Measurements from ENCODE around the gene SCARB1.
A peak's percentile ranks its signal among the peaks of the same experiment; 100 is the strongest.

SCARB1 gene

GRCh38 chr12:124847113-124848074 lies 16.3 kb downstream of the SCARB1 start:
- no peak overlapping the region for H2AK5ac ChIP-seq (ENCODE audit: low read length)
- H4K8ac ChIP-seq (ENCODE audit: low read depth, low read length) = no peak overlapping the region
- no peak overlapping the region for H3K4ac ChIP-seq (ENCODE audit: low read depth, low read length)
- H3K27ac ChIP-seq (ENCODE audit: low read depth, low read length) = no peak overlapping the region
- H2BK5ac ChIP-seq (ENCODE audit: low read length) = no peak overlapping the region
- no peak overlapping the region for H3K4me2 ChIP-seq (ENCODE audit: low read length)
- H3K79me2 ChIP-seq (ENCODE audit: control insufficient read depth, insufficient read depth, low read length) = peaks cover 3% of the 10 kb centered on the region
- H3K23ac ChIP-seq (ENCODE audit: low read length) = no peak overlapping the region
- H3K27me3 ChIP-seq (ENCODE audit: insufficient read depth, low read length, poor library complexity) = no peaks in the 10 kb centered on the region
- no peak overlapping the region for H2BK120ac ChIP-seq (ENCODE audit: low read depth, low read length)
- no peak overlapping the region for H3K4me3 ChIP-seq (ENCODE audit: low read length)
- H3K4me1 ChIP-seq (ENCODE audit: control insufficient read depth, low read depth, low read length) = no peaks in the 10 kb centered on the region
- WGBS (ENCODE audit: extremely low coverage, insufficient coverage, low lambda C conversion rate) = no CpG with 5 or more reads among the region's 12 CpGs
- H3K18ac ChIP-seq (ENCODE audit: low read length) = no peak overlapping the region
- no peak overlapping the region for H4K5ac ChIP-seq (ENCODE audit: low read length)
- H3K36me3 ChIP-seq (ENCODE audit: control insufficient read depth, insufficient read depth, low read length) = peaks cover 2% of the 10 kb centered on the region
- H2BK15ac ChIP-seq (replicated peaks; ENCODE audit: low read depth) = no peak overlapping the region
- peaks cover 13% of the 10 kb centered on the region for H3K79me1 ChIP-seq (ENCODE audit: low read length)
- no peak overlapping the region for H3K9ac ChIP-seq (ENCODE audit: low read length)
- DNase-seq = no peak
- no peak overlapping the region for H3K56ac ChIP-seq (ENCODE audit: low read length)

GRCh38 chr12:124844411-124845397 lies 19.0 kb downstream of the SCARB1 start:
- WGBS (ENCODE audit: extremely low coverage, insufficient coverage, low lambda C conversion rate) = no CpG with 5 or more reads among the region's 37 CpGs
- Histone ChIP-seq H3K56ac (ENCODE audit: low read length) (no peak overlapping the region), H3K27me3 (ENCODE audit: insufficient read depth, low read length, poor library complexity) (no peaks in the 10 kb centered on the region), H2BK120ac (ENCODE audit: low read depth, low read length) (no peak overlapping the region), H3K4me3 (ENCODE audit: low read length) (no peak overlapping the region), H2BK15ac (replicated peaks; ENCODE audit: low read depth) (no peak overlapping the region), H3K9ac (ENCODE audit: low read length) (no peak overlapping the region), H3K36me3 (ENCODE audit: control insufficient read depth, insufficient read depth, low read length) (no peaks in the 10 kb centered on the region), H4K5ac (ENCODE audit: low read length) (no peak overlapping the region), H2AK5ac (ENCODE audit: low read length) (no peak overlapping the region), H2BK5ac (ENCODE audit: low read length) (no peak overlapping the region), H4K8ac (ENCODE audit: low read depth, low read length) (no peak overlapping the region), H3K18ac (ENCODE audit: low read length) (no peak overlapping the region), H3K23ac (ENCODE audit: low read length) (no peak overlapping the region), H3K27ac (ENCODE audit: low read depth, low read length) (no peak overlapping the region), H3K4me1 (ENCODE audit: control insufficient read depth, low read depth, low read length) (peaks cover 3% of the 10 kb centered on the region), H3K4me2 (ENCODE audit: low read length) (no peak overlapping the region), H3K79me2 (ENCODE audit: control insufficient read depth, insufficient read depth, low read length) (peaks cover 3% of the 10 kb centered on the region), H3K79me1 (ENCODE audit: low read length) (peaks cover 16% of the 10 kb centered on the region), H3K4ac (ENCODE audit: low read depth, low read length) (no peak overlapping the region)
- no peak for DNase-seq

GRCh38 chr12:124842800-124843510 lies 20.7 kb downstream of the SCARB1 start:
- Histone ChIP-seq H3K4me1 (ENCODE audit: control insufficient read depth, low read depth, low read length) (peaks cover 3% of the 10 kb centered on the region), H3K4me2 (ENCODE audit: low read length) (no peak overlapping the region), H4K5ac (ENCODE audit: low read length) (no peak overlapping the region), H2AK5ac (ENCODE audit: low read length) (no peak overlapping the region), H3K23ac (ENCODE audit: low read length) (no peak overlapping the region), H2BK5ac (ENCODE audit: low read length) (no peak overlapping the region), H3K4me3 (ENCODE audit: low read length) (no peak overlapping the region), H3K36me3 (ENCODE audit: control insufficient read depth, insufficient read depth, low read length) (no peaks in the 10 kb centered on the region), H3K9ac (ENCODE audit: low read length) (no peak overlapping the region), H4K8ac (ENCODE audit: low read depth, low read length) (no peak overlapping the region), H2BK120ac (ENCODE audit: low read depth, low read length) (no peak overlapping the region), H2BK15ac (replicated peaks; ENCODE audit: low read depth) (no peak overlapping the region), H3K27ac (ENCODE audit: low read depth, low read length) (no peak overlapping the region), H3K79me2 (ENCODE audit: control insufficient read depth, insufficient read depth, low read length) (peaks cover 3% of the 10 kb centered on the region), H3K27me3 (ENCODE audit: insufficient read depth, low read length, poor library complexity) (no peaks in the 10 kb centered on the region), H3K4ac (ENCODE audit: low read depth, low read length) (no peak overlapping the region), H3K79me1 (ENCODE audit: low read length) (peaks cover 16% of the 10 kb centered on the region), H3K18ac (ENCODE audit: low read length) (no peak overlapping the region), H3K56ac (ENCODE audit: low read length) (peak overlapping the region; percentile 0)
- WGBS (ENCODE audit: extremely low coverage, insufficient coverage, low lambda C conversion rate) = no CpG with 5 or more reads among the region's 16 CpGs
- no peak for DNase-seq

- WGBS (ENCODE audit: extremely low coverage, insufficient coverage, low lambda C conversion rate) = no CpG with 5 or more reads among the region's 14 CpGs
- no peak overlapping the region for H3K4me3 ChIP-seq (ENCODE audit: low read length)
- no peak overlapping the region for H4K5ac ChIP-seq (ENCODE audit: low read length)
These were observed 21.5 kb downstream of the SCARB1 start for GRCh38 chr12:124842073-124842749.

GRCh38 chr12:124841558-124841945 lies 22.1 kb downstream of the SCARB1 start:
- Histone ChIP-seq H3K79me1 (ENCODE audit: low read length) (peaks cover 13% of the 10 kb centered on the region), H3K27me3 (ENCODE audit: insufficient read depth, low read length, poor library complexity) (no peaks in the 10 kb centered on the region), H3K79me2 (ENCODE audit: control insufficient read depth, insufficient read depth, low read length) (peaks cover 3% of the 10 kb centered on the region), H3K4me2 (ENCODE audit: low read length) (no peak overlapping the region), H3K23ac (ENCODE audit: low read length) (no peak overlapping the region), H3K9ac (ENCODE audit: low read length) (no peak overlapping the region), H3K56ac (ENCODE audit: low read length) (peak overlapping the region; percentile 22), H2BK120ac (ENCODE audit: low read depth, low read length) (no peak overlapping the region), H3K18ac (ENCODE audit: low read length) (no peak overlapping the region), H3K4me3 (ENCODE audit: low read length) (no peak overlapping the region), H2BK15ac (replicated peaks; ENCODE audit: low read depth) (no peak overlapping the region), H3K4me1 (ENCODE audit: control insufficient read depth, low read depth, low read length) (peaks cover 3% of the 10 kb centered on the region), H3K4ac (ENCODE audit: low read depth, low read length) (no peak overlapping the region), H3K27ac (ENCODE audit: low read depth, low read length) (no peak overlapping the region), H2AK5ac (ENCODE audit: low read length) (no peak overlapping the region), H3K36me3 (ENCODE audit: control insufficient read depth, insufficient read depth, low read length) (no peaks in the 10 kb centered on the region), H4K5ac (ENCODE audit: low read length) (no peak overlapping the region), H4K8ac (ENCODE audit: low read depth, low read length) (no peak overlapping the region), H2BK5ac (ENCODE audit: low read length) (no peak overlapping the region)
- WGBS (ENCODE audit: extremely low coverage, insufficient coverage, low lambda C conversion rate) = no CpG with 5 or more reads among the region's 7 CpGs
- DNase-seq = no peak

More at GRCh38 chr12:124842073-124842749, 21.5 kb downstream of the SCARB1 start:
- Histone ChIP-seq H3K36me3 (ENCODE audit: control insufficient read depth, insufficient read depth, low read length) (no peaks in the 10 kb centered on the region), H3K18ac (ENCODE audit: low read length) (no peak overlapping the region), H3K4me2 (ENCODE audit: low read length) (no peak overlapping the region), H3K4me1 (ENCODE audit: control insufficient read depth, low read depth, low read length) (peaks cover 3% of the 10 kb centered on the region), H3K27me3 (ENCODE audit: insufficient read depth, low read length, poor library complexity) (no peaks in the 10 kb centered on the region), H3K79me1 (ENCODE audit: low read length) (peaks cover 16% of the 10 kb centered on the region), H3K79me2 (ENCODE audit: control insufficient read depth, insufficient read depth, low read length) (peaks cover 3% of the 10 kb centered on the region), H3K4ac (ENCODE audit: low read depth, low read length) (no peak overlapping the region), H2AK5ac (ENCODE audit: low read length) (no peak overlapping the region), H2BK15ac (replicated peaks; ENCODE audit: low read depth) (no peak overlapping the region), H2BK5ac (ENCODE audit: low read length) (no peak overlapping the region), H4K8ac (ENCODE audit: low read depth, low read length) (no peak overlapping the region), H2BK120ac (ENCODE audit: low read depth, low read length) (no peak overlapping the region), H3K27ac (ENCODE audit: low read depth, low read length) (no peak overlapping the region), H3K56ac (ENCODE audit: low read length) (peak overlapping the region; percentile 0), H3K9ac (ENCODE audit: low read length) (no peak overlapping the region), H3K23ac (ENCODE audit: low read length) (no peak overlapping the region)
- DNase-seq = no peak

Data from mesendoderm (in vitro differentiated cells).